Stomach (tissue), 4 donors: ENCODE measurements around the gene MYRIP.

Experiments
- POLR2A ChIP-seq, 4 donors: fragments of 450-650 bp; IDR thresholded peaks; one replicate each; pipeline ENCODE4 v1.6.1; 2016; ENCODE audit warnings: antibody characterized with exemption in 4 of 4, control low read depth in 2 of 4, mild to moderate bottlenecking in 1 of 4, moderate library complexity in 1 of 4
- TF ChIP-seq, protein P1 (sequence below), 7 experiments: fragments of 450-650 bp in 4 of 7; fragments of 200-600 bp in 3 of 7; sonication (generic) in 3 of 7; IDR thresholded peaks; one replicate each; pipeline ENCODE4 v1.5.1; 2016 to 2019; ENCODE audit warnings: antibody characterized with exemption in 7 of 7, control low read depth in 2 of 7, mild to moderate bottlenecking in 1 of 7

DNA sequence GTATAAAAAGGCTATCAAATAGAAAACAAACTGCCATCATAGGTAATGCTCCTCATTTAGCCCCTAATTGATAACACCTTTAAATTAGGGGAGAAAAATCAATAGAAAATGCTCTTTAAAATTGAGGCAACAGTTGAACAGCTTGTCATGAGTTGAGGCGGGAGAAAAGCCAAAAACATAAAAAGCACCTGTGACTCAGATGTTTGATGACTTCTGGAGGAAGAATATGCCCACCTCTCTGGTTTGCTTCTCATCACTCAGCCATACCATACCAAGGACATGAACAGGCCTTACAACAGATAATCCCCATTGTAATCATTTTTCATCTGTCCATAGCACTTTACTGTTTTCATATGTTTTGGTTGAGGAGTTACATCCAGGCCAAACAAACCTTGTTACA lies 246.0 kb downstream of the MYRIP start:
- no peak for TF ChIP-seq POLR2A (IDR thresholded peaks at IDR 0.05)
- TF ChIP-seq, protein P1, sequence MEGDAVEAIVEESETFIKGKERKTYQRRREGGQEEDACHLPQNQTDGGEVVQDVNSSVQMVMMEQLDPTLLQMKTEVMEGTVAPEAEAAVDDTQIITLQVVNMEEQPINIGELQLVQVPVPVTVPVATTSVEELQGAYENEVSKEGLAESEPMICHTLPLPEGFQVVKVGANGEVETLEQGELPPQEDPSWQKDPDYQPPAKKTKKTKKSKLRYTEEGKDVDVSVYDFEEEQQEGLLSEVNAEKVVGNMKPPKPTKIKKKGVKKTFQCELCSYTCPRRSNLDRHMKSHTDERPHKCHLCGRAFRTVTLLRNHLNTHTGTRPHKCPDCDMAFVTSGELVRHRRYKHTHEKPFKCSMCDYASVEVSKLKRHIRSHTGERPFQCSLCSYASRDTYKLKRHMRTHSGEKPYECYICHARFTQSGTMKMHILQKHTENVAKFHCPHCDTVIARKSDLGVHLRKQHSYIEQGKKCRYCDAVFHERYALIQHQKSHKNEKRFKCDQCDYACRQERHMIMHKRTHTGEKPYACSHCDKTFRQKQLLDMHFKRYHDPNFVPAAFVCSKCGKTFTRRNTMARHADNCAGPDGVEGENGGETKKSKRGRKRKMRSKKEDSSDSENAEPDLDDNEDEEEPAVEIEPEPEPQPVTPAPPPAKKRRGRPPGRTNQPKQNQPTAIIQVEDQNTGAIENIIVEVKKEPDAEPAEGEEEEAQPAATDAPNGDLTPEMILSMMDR (IDR thresholded peaks at IDR 0.05) = no peak
